HepG2 (cell line): ENCODE data around the gene CTF1.
A peak's percentile ranks its signal among the peaks of the same experiment; 100 is the strongest.

ENCODE experiments used
- CTCF ChIP-seq: sonication (generic); formaldehyde crosslinking; IDR thresholded peaks from 2 replicates; pipeline ENCODE4 v1.5.0; 2020; ENCODE audit warnings: mild to moderate bottlenecking, missing genetic modification reagents, moderate library complexity
- ELF4 ChIP-seq: sonication (generic); formaldehyde crosslinking; IDR thresholded peaks from 2 replicates; pipeline ENCODE4 v1.5.0; 2020; ENCODE audit warnings: missing genetic modification reagents, mild to moderate bottlenecking, moderate library complexity, borderline replicate concordance
- JDP2 ChIP-seq: sonication (generic); formaldehyde crosslinking; IDR thresholded peaks from 2 replicates; pipeline ENCODE4 v1.8.1; 2022; ENCODE audit warnings: missing genetic modification reagents, borderline replicate concordance
- MAF1 ChIP-seq: sonication (generic); formaldehyde crosslinking; IDR thresholded peaks from 2 replicates; pipeline ENCODE4 v1.5.0; 2020; ENCODE audit warnings: missing genetic modification reagents, borderline replicate concordance
- MAX ChIP-seq: IDR thresholded peaks from 2 replicates; pipeline ENCODE4 v1.6.1; 2012; ENCODE audit warnings: inconsistent platforms
- SATB2 ChIP-seq: sonication (generic); formaldehyde crosslinking; IDR thresholded peaks from 2 replicates; pipeline ENCODE4 v1.5.0; 2020; ENCODE audit warnings: missing genetic modification reagents
- ZNF20 ChIP-seq: sonication (generic); formaldehyde crosslinking; IDR thresholded peaks from 2 replicates; pipeline ENCODE4 v1.4.0; 2020; ENCODE audit warnings: mild to moderate bottlenecking, moderate library complexity, missing genetic modification reagents

GRCh38 chr16:30874821-30875717 lies 21.3 kb upstream of the CTF1 start:
- TF ChIP-seq JDP2 (CRISPR knock-in tag), result no peak; the same call in 1 of the 2 replicates
- peak; percentile 45 for TF ChIP-seq CTCF (CRISPR knock-in tag)
- TF ChIP-seq ELF4 (CRISPR knock-in tag), result peak; percentile 94
- TF ChIP-seq SATB2 (CRISPR knock-in tag), result peak; percentile 89
- peak; percentile 98 for TF ChIP-seq MAX
- peak; percentile 96; the same call in 1 of the 2 replicates for TF ChIP-seq MAF1
- peak; percentile 93 for TF ChIP-seq ZNF20 (CRISPR knock-in tag)
